Neural progenitor cell (in vitro differentiated cells): ENCODE results near the gene SEPSECS. TPM values are rescaled to one million over a fixed set of nuclear protein-coding genes. Genes with fewer than 3 reads are reported as not detected.

Source experiments
- DNase-seq: peaks from one replicate; pipeline ENCODE4 v3.0.0-alpha.2; 2016; ENCODE audit warnings: low spot score
- H2AFZ ChIP-seq: fragments of 200-600 bp; sonication (generic); replicated peaks from 2 replicates; pipeline ENCODE4 v1.6.1; 2016; ENCODE audit warnings: antibody characterized with exemption
- H3F3A ChIP-seq: fragments of 200-600 bp; sonication (generic); 2 replicates; pipeline ENCODE4 v1.6.1; 2016; ENCODE audit warnings: antibody characterized with exemption, low read depth
- H3K27ac ChIP-seq: fragments of 200-600 bp; sonication (generic); 2 replicates; pipeline ENCODE4 v1.5.1; 2016; ENCODE audit warnings: mild to moderate bottlenecking
- H3K27me3 ChIP-seq: fragments of 200-600 bp; sonication (generic); 2 replicates; pipeline ENCODE4 v1.6.1; 2016; ENCODE audit warnings: mild to moderate bottlenecking, moderate library complexity
- H3K36me3 ChIP-seq: fragments of 200-600 bp; sonication (generic); 2 replicates; pipeline ENCODE4 v1.5.1; 2016
- H3K4me1 ChIP-seq: fragments of 200-600 bp; sonication (generic); 2 replicates; pipeline ENCODE4 v1.6.1; 2016; ENCODE audit warnings: mixed run types
- H3K4me2 ChIP-seq: fragments of 200-600 bp; sonication (generic); 2 replicates; pipeline ENCODE4 v1.6.1; 2016
- H3K4me3 ChIP-seq: fragments of 200-600 bp; sonication (generic); 2 replicates; pipeline ENCODE4 v1.5.1; 2016
- H3K79me2 ChIP-seq: fragments of 200-600 bp; sonication (generic); 2 replicates; pipeline ENCODE4 v1.6.1; 2016; ENCODE audit warnings: low read depth
- H3K9ac ChIP-seq: fragments of 200-600 bp; sonication (generic); 2 replicates; pipeline ENCODE4 v1.6.1; 2016
- H3K9me3 ChIP-seq: fragments of 200-600 bp; sonication (generic); 2 replicates; pipeline ENCODE4 v1.5.1; 2016; ENCODE audit warnings: low read depth
- H4K20me1 ChIP-seq: fragments of 200-600 bp; sonication (generic); 2 replicates; pipeline ENCODE4 v1.6.1; 2016; ENCODE audit warnings: low read depth
- H3K27ac Mint-ChIP-seq: 3 replicates; pipeline ENCODE4 v1.8.0; 2021; ENCODE audit warnings: mixed read lengths
- H3K27me3 Mint-ChIP-seq: 2 replicates; pipeline ENCODE4 v1.8.0; 2022; ENCODE audit warnings: low read depth, mild to moderate bottlenecking, inconsistent platforms, moderate library complexity, mixed read lengths; ENCODE audit not compliant: insufficient read depth
- H3K36me3 Mint-ChIP-seq: 3 replicates; pipeline ENCODE4 v1.8.0; 2021; ENCODE audit warnings: mixed read lengths
- H3K4me1 Mint-ChIP-seq: 3 replicates; pipeline ENCODE4 v1.8.0; 2021; ENCODE audit warnings: mixed read lengths
- H3K4me3 Mint-ChIP-seq: 3 replicates; pipeline ENCODE4 v1.8.0; 2021; ENCODE audit warnings: mild to moderate bottlenecking, moderate library complexity, mixed read lengths
- H3K9me3 Mint-ChIP-seq: 3 replicates; pipeline ENCODE4 v1.8.0; 2020; ENCODE audit warnings: mixed read lengths
- EZH2 ChIP-seq: fragments of 200-600 bp; sonication (generic); IDR thresholded peaks from 2 replicates; pipeline ENCODE4 v1.6.1; 2017; ENCODE audit warnings: antibody characterized with exemption, mild to moderate bottlenecking, moderate library complexity
- EZH2phosphoT487 ChIP-seq: fragments of 200-600 bp; sonication (generic); IDR thresholded peaks from 2 replicates; pipeline ENCODE4 v1.6.1; 2017; ENCODE audit warnings: antibody characterized with exemption
- total RNA-seq: library from RNA; depleted of rRNA; stranded (reverse); fragments of >200 nt; gene quantifications from 2 replicates; pipeline ENCODE4 v1.2.3, GENCODE V29; 2015; ENCODE audit warnings: low replicate concordance
- TF ChIP-seq, protein P1 (sequence below): fragments of 200-600 bp; sonication (generic); IDR thresholded peaks from 2 replicates; pipeline ENCODE4 v1.5.1; 2017; ENCODE audit warnings: antibody characterized with exemption, mild to moderate bottlenecking

The SEPSECS gene
- total RNA-seq, 1 donor from 2014 or later, result 24.5 TPM

- Histone ChIP-seq H3K4me3 (no peak overlapping the region), H3K4me2 (no peak overlapping the region), H3K9ac (no peak overlapping the region), H3F3A (no peaks in the 10 kb centered on the region), H3K9me3 (no peaks in the 10 kb centered on the region), H3K27me3 (no peaks in the 10 kb centered on the region), H3K27ac (no peak overlapping the region), H3K4me1 (no peaks in the 10 kb centered on the region), H4K20me1 (no peaks in the 10 kb centered on the region), H3K79me2 (no peaks in the 10 kb centered on the region), H2AFZ (no peak overlapping the region), H3K36me3 (no peaks in the 10 kb centered on the region)
- Mint-ChIP-seq H3K4me1 (peaks cover 4% of the 10 kb centered on the region), H3K9me3 (no peaks in the 10 kb centered on the region), H3K27ac (no peak overlapping the region), H3K27me3 (peaks cover 4% of the 10 kb centered on the region), H3K4me3 (no peak overlapping the region), H3K36me3 (peaks cover 8% of the 10 kb centered on the region)
- DNase-seq, result no peak
- TF ChIP-seq EZH2, result no peak
Measured at GRCh38 chr4:25171201-25171865, 11.1 kb upstream of the SEPSECS start.

DNA sequence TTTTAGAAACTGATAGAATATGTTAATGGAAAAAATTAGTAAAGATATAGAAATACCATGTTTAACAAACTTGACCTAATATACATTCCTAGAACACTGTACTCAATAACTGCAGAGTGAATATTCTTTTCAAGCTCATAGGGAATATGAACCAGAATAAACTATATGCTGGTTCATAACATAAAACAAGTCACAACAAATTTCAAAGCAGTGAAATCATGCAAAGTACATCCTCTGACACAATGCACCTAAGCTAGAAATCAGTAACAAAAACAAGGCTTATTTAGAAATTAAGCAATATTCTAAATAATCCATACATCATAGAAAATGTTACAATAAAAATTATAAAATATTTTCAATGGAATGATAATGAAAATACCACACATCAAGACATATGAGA, 9.2 kb upstream of the SEPSECS start:
- peaks cover 11% of the 10 kb centered on the region for H3K36me3 Mint-ChIP-seq
- peaks cover 4% of the 10 kb centered on the region for H3K4me1 Mint-ChIP-seq

GRCh38 chr4:25165916-25166315, 5.7 kb upstream of the SEPSECS start:
- H3K36me3 Mint-ChIP-seq, result peaks cover 5% of the 10 kb centered on the region
- Histone ChIP-seq H3K79me2 (no peaks in the 10 kb centered on the region), H3K27ac (no peak overlapping the region), H3K4me1 (peaks cover 8% of the 10 kb centered on the region), H4K20me1 (no peaks in the 10 kb centered on the region), H3K36me3 (no peaks in the 10 kb centered on the region), H3K9ac (no peak overlapping the region), H3K4me3 (no peak overlapping the region), H3F3A (no peaks in the 10 kb centered on the region), H3K27me3 (no peaks in the 10 kb centered on the region), H3K4me2 (no peak overlapping the region), H3K9me3 (no peaks in the 10 kb centered on the region), H2AFZ (no peak overlapping the region)
- H3K27ac Mint-ChIP-seq, result no peak overlapping the region
- TF ChIP-seq EZH2phosphoT487, result no peak
- H3K4me3 Mint-ChIP-seq, result no peak overlapping the region
- peaks cover 8% of the 10 kb centered on the region for H3K27me3 Mint-ChIP-seq
- peaks cover 10% of the 10 kb centered on the region for H3K4me1 Mint-ChIP-seq
- no peaks in the 10 kb centered on the region for H3K9me3 Mint-ChIP-seq
- no peak for DNase-seq

More for the DNA sequence above, 9.2 kb upstream of the SEPSECS start:
- Mint-ChIP-seq H3K27me3 (peaks cover 4% of the 10 kb centered on the region), H3K27ac (no peak overlapping the region), H3K9me3 (no peaks in the 10 kb centered on the region), H3K4me3 (no peak overlapping the region)
- Histone ChIP-seq H3K4me3 (no peak overlapping the region), H3K9me3 (no peaks in the 10 kb centered on the region), H3K9ac (no peak overlapping the region), H3F3A (no peaks in the 10 kb centered on the region), H3K79me2 (no peaks in the 10 kb centered on the region), H3K27me3 (no peaks in the 10 kb centered on the region), H4K20me1 (no peaks in the 10 kb centered on the region), H3K27ac (no peak overlapping the region), H3K4me2 (no peak overlapping the region), H2AFZ (no peak overlapping the region), H3K4me1 (no peaks in the 10 kb centered on the region), H3K36me3 (no peaks in the 10 kb centered on the region)
- no peak for DNase-seq
- TF ChIP-seq, protein P1, sequence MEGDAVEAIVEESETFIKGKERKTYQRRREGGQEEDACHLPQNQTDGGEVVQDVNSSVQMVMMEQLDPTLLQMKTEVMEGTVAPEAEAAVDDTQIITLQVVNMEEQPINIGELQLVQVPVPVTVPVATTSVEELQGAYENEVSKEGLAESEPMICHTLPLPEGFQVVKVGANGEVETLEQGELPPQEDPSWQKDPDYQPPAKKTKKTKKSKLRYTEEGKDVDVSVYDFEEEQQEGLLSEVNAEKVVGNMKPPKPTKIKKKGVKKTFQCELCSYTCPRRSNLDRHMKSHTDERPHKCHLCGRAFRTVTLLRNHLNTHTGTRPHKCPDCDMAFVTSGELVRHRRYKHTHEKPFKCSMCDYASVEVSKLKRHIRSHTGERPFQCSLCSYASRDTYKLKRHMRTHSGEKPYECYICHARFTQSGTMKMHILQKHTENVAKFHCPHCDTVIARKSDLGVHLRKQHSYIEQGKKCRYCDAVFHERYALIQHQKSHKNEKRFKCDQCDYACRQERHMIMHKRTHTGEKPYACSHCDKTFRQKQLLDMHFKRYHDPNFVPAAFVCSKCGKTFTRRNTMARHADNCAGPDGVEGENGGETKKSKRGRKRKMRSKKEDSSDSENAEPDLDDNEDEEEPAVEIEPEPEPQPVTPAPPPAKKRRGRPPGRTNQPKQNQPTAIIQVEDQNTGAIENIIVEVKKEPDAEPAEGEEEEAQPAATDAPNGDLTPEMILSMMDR, result no peak
- TF ChIP-seq EZH2 (no peak), EZH2phosphoT487 (no peak)

DNA sequence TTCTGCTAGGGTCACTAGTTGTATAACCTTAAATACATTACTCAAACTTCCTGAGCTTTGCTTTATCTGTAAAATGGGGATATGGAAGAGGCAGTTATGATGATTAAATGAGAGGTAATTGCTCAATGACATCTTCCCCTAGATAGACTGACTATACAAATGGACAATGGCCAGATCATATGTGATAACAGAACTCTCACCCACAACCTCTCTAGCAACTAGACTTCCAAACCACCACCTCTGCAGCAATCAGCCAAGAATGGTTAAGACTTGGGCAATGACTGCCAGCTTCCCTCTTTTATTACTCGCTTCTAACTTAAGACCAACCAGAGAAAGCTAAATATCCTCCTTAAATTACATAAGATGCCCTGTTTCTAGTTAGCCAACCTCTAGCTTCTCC, 2.9 kb upstream of the SEPSECS start:
- H3K4me3 Mint-ChIP-seq, result no peak overlapping the region
- no peak overlapping the region for H3K27ac Mint-ChIP-seq
- Histone ChIP-seq H3K27ac (no peak overlapping the region), H3K4me3 (no peak overlapping the region), H3K9ac (no peak overlapping the region), H3K4me2 (no peak overlapping the region), H2AFZ (no peak overlapping the region), H3F3A (peaks cover 14% of the 10 kb centered on the region), H3K36me3 (peaks cover 4% of the 10 kb centered on the region), H3K4me1 (peaks cover 19% of the 10 kb centered on the region), H3K79me2 (peaks cover 13% of the 10 kb centered on the region), H3K9me3 (no peaks in the 10 kb centered on the region), H4K20me1 (no peaks in the 10 kb centered on the region), H3K27me3 (no peaks in the 10 kb centered on the region)
- H3K36me3 Mint-ChIP-seq, result peaks cover 5% of the 10 kb centered on the region
- TF ChIP-seq EZH2phosphoT487, result no peak
- no peak for TF ChIP-seq EZH2
- TF ChIP-seq, protein P1, result no peak
- peaks cover 9% of the 10 kb centered on the region for H3K27me3 Mint-ChIP-seq
- no peaks in the 10 kb centered on the region for H3K9me3 Mint-ChIP-seq
- H3K4me1 Mint-ChIP-seq, result peaks cover 14% of the 10 kb centered on the region
- no peak for DNase-seq
